HepG2 (cell line): ENCODE results near the gene NFKBIL1. TPM values are rescaled to one million over a fixed set of nuclear protein-coding genes. Genes with fewer than 3 reads are reported as not detected.

Experiments
- AKAP8 ChIP-seq: sonication (generic); formaldehyde crosslinking; IDR thresholded peaks from 2 replicates; pipeline ENCODE4 v1.5.1; 2020; ENCODE audit warnings: mild to moderate bottlenecking, missing genetic modification reagents
- ARNT2 ChIP-seq: sonication (generic); formaldehyde crosslinking; IDR thresholded peaks from 2 replicates; pipeline ENCODE4 v1.8.0; 2022; ENCODE audit warnings: mild to moderate bottlenecking, low read depth, missing genetic modification reagents, moderate library complexity
- BHLHE40 ChIP-seq: IDR thresholded peaks from 2 replicates; pipeline ENCODE4 v1.6.1; 2011; ENCODE audit warnings: low read length, improper control_type of control experiment
- GABPA ChIP-seq, 2 experiments: IDR thresholded peaks; 2 replicates each; pipeline ENCODE4 v1.6.1; 2011 to 2016; ENCODE audit warnings: low read depth in 2 of 2, low read length in 1 of 2, missing biosample characterization in 1 of 2, missing genetic modification characterization in 1 of 2
- HMG20A ChIP-seq: IDR thresholded peaks from 2 replicates; pipeline ENCODE4 v1.6.1; 2016; ENCODE audit warnings: borderline replicate concordance
- HOXD1 ChIP-seq: sonication (generic); formaldehyde crosslinking; IDR thresholded peaks from 2 replicates; pipeline ENCODE4 v1.5.0; 2020; ENCODE audit warnings: missing genetic modification reagents
- MAFK ChIP-seq, 2 experiments: IDR thresholded peaks in 1 of 2; conservative IDR thresholded peaks in 1 of 2; 2 replicates each; pipeline ENCODE4 v1.6.1; 2011; ENCODE audit warnings: improper control_type of control experiment in 2 of 2, low read length in 2 of 2
- MBNL3 ChIP-seq: fragments of 250-450 bp; sonication (Bioruptor Pico); conservative IDR thresholded peaks from 2 replicates; pipeline ENCODE4 v1.8.0; 2022; ENCODE audit warnings: mild to moderate bottlenecking, inconsistent platforms
- MED1 ChIP-seq: sonication (generic); formaldehyde crosslinking; IDR thresholded peaks from 2 replicates; pipeline ENCODE4 v1.4.0; 2020; ENCODE audit warnings: missing genetic modification reagents
- NCOA2 ChIP-seq: sonication (generic); formaldehyde crosslinking; IDR thresholded peaks from 2 replicates; pipeline ENCODE4 v1.8.0; 2022; ENCODE audit warnings: inconsistent platforms
- NFE2 ChIP-seq: sonication (generic); formaldehyde crosslinking; IDR thresholded peaks from 2 replicates; pipeline ENCODE4 v1.4.0; 2020; ENCODE audit warnings: missing genetic modification reagents
- TEAD2 ChIP-seq: sonication (generic); formaldehyde crosslinking; IDR thresholded peaks from 2 replicates; pipeline ENCODE4 v1.9.0; 2021; ENCODE audit warnings: missing genetic modification reagents
- WIZ ChIP-seq: sonication (generic); formaldehyde crosslinking; IDR thresholded peaks from 2 replicates; pipeline ENCODE4 v1.5.1; 2020; ENCODE audit warnings: mild to moderate bottlenecking, missing genetic modification reagents
- ZBTB33 ChIP-seq: sonication (generic); formaldehyde crosslinking; IDR thresholded peaks from 2 replicates; pipeline ENCODE4 v1.4.0; 2020; ENCODE audit warnings: missing genetic modification reagents
- ZBTB8A ChIP-seq: sonication (generic); formaldehyde crosslinking; IDR thresholded peaks from 2 replicates; pipeline ENCODE4 v1.4.0; 2020; ENCODE audit warnings: mild to moderate bottlenecking, low read depth, missing genetic modification reagents, borderline replicate concordance
- ZFP37 ChIP-seq: sonication (generic); formaldehyde crosslinking; IDR thresholded peaks from 2 replicates; pipeline ENCODE4 v1.4.0; 2020; ENCODE audit warnings: missing genetic modification reagents, borderline replicate concordance
- ZNF280D ChIP-seq: sonication (generic); formaldehyde crosslinking; IDR thresholded peaks from 2 replicates; pipeline ENCODE4 v1.5.1; 2020; ENCODE audit warnings: mild to moderate bottlenecking, missing genetic modification reagents
- ZNF333 ChIP-seq: sonication (generic); formaldehyde crosslinking; IDR thresholded peaks from 2 replicates; pipeline ENCODE4 v1.4.0; 2020; ENCODE audit warnings: mild to moderate bottlenecking, missing genetic modification reagents, borderline replicate concordance
- ZNF720 ChIP-seq: sonication (generic); formaldehyde crosslinking; IDR thresholded peaks from 2 replicates; pipeline ENCODE4 v1.4.0; 2020; ENCODE audit warnings: missing genetic modification reagents
- ZSCAN30 ChIP-seq: sonication (generic); formaldehyde crosslinking; IDR thresholded peaks from 2 replicates; pipeline ENCODE4 v1.5.0; 2020; ENCODE audit warnings: mild to moderate bottlenecking, missing genetic modification reagents
- polyA plus RNA-seq, 8 experiments: library from polyadenylated mRNA; depleted of rRNA in 3 of 8; stranded (reverse) in 7 of 8; unstranded in 1 of 8; fragments of >200 nt; fragmentation: Illumina TruSeq in 4 of 8; extraction: Trizol in 4 of 8; gene quantifications; 2 replicates each; pipeline versions ENCODE4 v1.2.1 to v1.2.3, GENCODE V29; 2011 to 2016; ENCODE audit warnings: low read depth in 4 of 8, missing spikeins in 1 of 8, mixed read lengths in 1 of 8; ENCODE audit not compliant: insufficient read depth in 1 of 8
- total RNA-seq, 5 experiments: library from RNA; depleted of rRNA; stranded (reverse); fragments of >200 nt; fragmentation: Illumina TruSeq; extraction: Trizol; gene quantifications; 2 replicates each; pipeline ENCODE4 v1.2.3, GENCODE V29; 2016; ENCODE audit warnings: low read depth in 1 of 5
- TF ChIP-seq, protein P1 (sequence below): sonication (generic); formaldehyde crosslinking; IDR thresholded peaks from 2 replicates; pipeline ENCODE4 v1.4.0; 2020; ENCODE audit warnings: missing genetic modification reagents
- TF ChIP-seq, protein P2 (sequence below): sonication (generic); formaldehyde crosslinking; IDR thresholded peaks from 2 replicates; pipeline ENCODE4 v1.8.0; 2022; ENCODE audit warnings: mild to moderate bottlenecking, missing genetic modification reagents, moderate library complexity
- TF ChIP-seq, protein P3 (sequence below): sonication (generic); formaldehyde crosslinking; IDR thresholded peaks from 2 replicates; pipeline ENCODE4 v1.8.0; 2022; ENCODE audit warnings: missing genetic modification reagents, mild to moderate bottlenecking, inconsistent platforms, borderline replicate concordance

The NFKBIL1 gene
- total and polyA plus RNA-seq, 2 of the 13 experiments (the other 11 are each of a cell fraction or from before 2014, with no cell fraction given): 9.7 to 19.5 TPM

GRCh38 chr6:31580807-31581433 lies 33.5 kb downstream of the NFKBIL1 start (continued):
- TF ChIP-seq GABPA (IDR thresholded peaks at IDR 0.05; ENCODE audit: low read depth, low read length) (no peak), GABPA (CRISPR knock-in tag; IDR thresholded peaks at IDR 0.05; ENCODE audit: low read depth) (no peak), ZBTB8A (no peak), ZBTB33 (CRISPR knock-in tag) (peak; percentile 69), ZFP37 (no peak), HOXD1 (CRISPR knock-in tag) (peak; percentile 60; the same call in 1 of the 2 replicates), MED1 (peak; percentile 36; the same call in 1 of the 2 replicates), TEAD2 (CRISPR knock-in tag) (peak; percentile 71; the same call in 1 of the 2 replicates), ZNF280D (no peak), MBNL3 (CRISPR knock-in tag) (no peak), HMG20A (0 out of 2 replicates have a peak, but pooled peaks have one; percentile 12), WIZ (CRISPR knock-in tag) (no peak; the same call in 1 of the 2 replicates), BHLHE40 (no peak), ZNF720 (no peak), ZSCAN30 (CRISPR knock-in tag) (no peak), MAFK (conservative IDR thresholded peaks at IDR 0.05 in 1 of 2, IDR thresholded peaks at IDR 0.05 in 1 of 2; ENCODE audit: low read length in 2 of 2) (no peak), ZNF333 (CRISPR knock-in tag) (0 out of 2 replicates have a peak, but pooled peaks have one; percentile 78), NCOA2 (CRISPR knock-in tag) (no peak; the same call in 1 of the 2 replicates), NFE2 (CRISPR knock-in tag) (no peak), ARNT2 (no peak), AKAP8 (CRISPR knock-in tag) (no peak)
- TF ChIP-seq, protein P1, sequence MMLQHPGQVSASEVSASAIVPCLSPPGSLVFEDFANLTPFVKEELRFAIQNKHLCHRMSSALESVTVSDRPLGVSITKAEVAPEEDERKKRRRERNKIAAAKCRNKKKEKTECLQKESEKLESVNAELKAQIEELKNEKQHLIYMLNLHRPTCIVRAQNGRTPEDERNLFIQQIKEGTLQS: peak; percentile 13; the same call in 1 of the 2 replicates
- TF ChIP-seq, protein P2, sequence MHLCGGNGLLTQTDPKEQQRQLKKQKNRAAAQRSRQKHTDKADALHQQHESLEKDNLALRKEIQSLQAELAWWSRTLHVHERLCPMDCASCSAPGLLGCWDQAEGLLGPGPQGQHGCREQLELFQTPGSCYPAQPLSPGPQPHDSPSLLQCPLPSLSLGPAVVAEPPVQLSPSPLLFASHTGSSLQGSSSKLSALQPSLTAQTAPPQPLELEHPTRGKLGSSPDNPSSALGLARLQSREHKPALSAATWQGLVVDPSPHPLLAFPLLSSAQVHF: no peak
- TF ChIP-seq, protein P3, sequence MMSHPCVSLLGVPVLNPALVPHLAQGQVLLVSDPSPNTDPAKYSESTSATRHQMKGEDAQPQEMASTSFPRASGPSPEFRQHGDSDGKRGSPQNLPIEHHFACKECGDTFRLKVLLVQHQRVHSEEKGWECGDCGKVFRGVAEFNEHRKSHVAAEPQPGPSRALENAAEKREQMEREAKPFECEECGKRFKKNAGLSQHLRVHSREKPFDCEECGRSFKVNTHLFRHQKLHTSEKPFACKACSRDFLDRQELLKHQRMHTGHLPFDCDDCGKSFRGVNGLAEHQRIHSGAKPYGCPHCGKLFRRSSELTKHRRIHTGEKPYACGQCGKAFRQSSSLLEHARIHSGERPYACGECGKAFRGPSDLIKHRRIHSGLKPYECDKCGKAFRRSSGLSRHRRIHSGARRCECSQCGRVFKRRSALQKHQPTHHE (CRISPR knock-in tag): peak; percentile 85; the same call in 1 of the 2 replicates
